GM19395 (cell line): ENCODE data around the gene IRF3.
"Not testable (repeated sequence)": the region's sequence is repeated elsewhere in the genome, so short reads cannot be mapped to it uniquely, and the experiment has no call there.

Experiments
- ATAC-seq: cut with Tn5 transposase; IDR thresholded peaks from one replicate; pipeline ENCODE4 v1.9.1; 2021; ENCODE audit warnings: mild to moderate bottlenecking, moderate library complexity; ENCODE audit not compliant: unreplicated experiment

IRF3 gene

DNA sequence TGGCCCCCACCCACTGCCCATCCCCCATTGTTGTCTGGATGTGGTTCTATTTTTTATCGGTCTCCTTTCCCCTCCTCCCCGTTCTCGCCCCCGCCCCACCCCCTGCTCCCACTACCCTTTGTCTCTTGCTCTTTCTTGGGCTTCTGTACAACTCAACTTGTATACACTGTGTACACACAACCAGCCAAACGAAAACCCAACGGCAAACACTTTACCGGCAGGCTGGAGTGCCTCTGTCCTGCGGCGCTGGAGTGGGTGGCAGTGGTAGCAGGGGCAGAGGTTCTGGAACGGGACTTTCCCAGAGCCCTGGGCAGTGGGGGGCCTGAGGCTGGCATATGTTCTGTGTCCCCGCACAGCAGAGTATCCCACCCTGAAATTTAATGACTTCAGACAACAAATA lies 39.4 kb downstream of the IRF3 start:
- ATAC-seq, result no peak

GRCh38 chr19:49624967-49625910 lies 40.4 kb downstream of the IRF3 start:
- no peak for ATAC-seq

GRCh38 chr19:49617860-49618259 lies 47.8 kb downstream of the IRF3 start:
- ATAC-seq, result not testable (repeated sequence)

DNA sequence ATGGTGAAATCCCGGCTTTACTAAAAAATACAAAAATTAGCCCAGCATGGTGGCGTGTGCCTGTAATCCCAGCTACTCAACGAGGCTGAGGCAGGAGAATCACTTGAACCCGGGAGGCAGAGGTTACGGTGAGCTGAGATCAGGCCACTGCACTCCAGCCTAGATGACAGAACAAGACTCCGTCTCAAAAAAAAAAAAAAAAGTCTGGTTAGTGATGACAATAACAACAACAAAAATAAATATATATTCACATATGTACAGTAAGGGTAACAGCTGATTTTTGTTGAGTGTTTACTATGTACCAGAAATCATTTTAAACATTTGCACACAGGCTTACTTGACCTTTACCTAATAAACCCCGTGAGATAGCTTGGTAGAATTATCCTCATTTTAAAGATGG lies 48.7 kb downstream of the IRF3 start:
- no peak for ATAC-seq

GRCh38 chr19:49616532-49616931 lies 49.1 kb downstream of the IRF3 start:
- no peak for ATAC-seq

DNA sequence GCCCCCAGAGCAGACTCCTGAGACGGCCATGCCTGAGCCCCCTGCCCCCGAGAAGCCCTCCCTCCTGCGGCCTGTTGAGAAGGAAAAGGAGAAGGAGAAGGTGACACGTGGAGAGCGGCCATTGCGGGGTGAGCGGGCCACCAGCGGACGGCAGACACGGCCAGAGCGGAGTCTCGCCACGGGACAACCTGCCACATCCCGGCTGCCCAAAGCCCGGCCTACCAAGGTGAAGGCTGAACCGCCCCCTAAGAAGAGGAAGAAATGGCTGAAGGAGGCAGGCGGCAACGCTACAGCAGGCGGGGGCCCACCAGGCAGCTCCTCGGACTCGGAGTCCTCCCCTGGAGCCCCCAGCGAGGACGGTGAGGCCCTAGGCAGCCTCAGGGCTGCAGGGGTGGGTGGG lies 49.8 kb downstream of the IRF3 start:
- no peak for ATAC-seq

GRCh38 chr19:49614096-49614833 lies 51.4 kb downstream of the IRF3 start:
- ATAC-seq, result no peak

- no peak for ATAC-seq
These were observed 52.3 kb downstream of the IRF3 start for GRCh38 chr19:49613374-49613773.
